ES-I3 (cell line): Measurements from ENCODE around the gene SNN.

Experiments
- H3K36me3 ChIP-seq: 2 replicates; pipeline ENCODE4 v1.6.1; 2013; ENCODE audit warnings: mild to moderate bottlenecking, low read length, control low read depth, moderate library complexity; ENCODE audit not compliant: insufficient read depth
- H3K4me1 ChIP-seq: 2 replicates; pipeline ENCODE4 v1.6.1; 2013; ENCODE audit warnings: mild to moderate bottlenecking, control low read depth, low read length; ENCODE audit not compliant: insufficient read depth
- H3K9ac ChIP-seq: 2 replicates; pipeline ENCODE4 v1.6.1; 2013; ENCODE audit warnings: low read depth, mild to moderate bottlenecking, low read length, moderate library complexity
- H3K9me3 ChIP-seq: 2 replicates; pipeline ENCODE4 v1.6.1; 2013; ENCODE audit warnings: mild to moderate bottlenecking, low read length, moderate library complexity; ENCODE audit not compliant: control insufficient read depth, insufficient read depth

The SNN gene

DNA sequence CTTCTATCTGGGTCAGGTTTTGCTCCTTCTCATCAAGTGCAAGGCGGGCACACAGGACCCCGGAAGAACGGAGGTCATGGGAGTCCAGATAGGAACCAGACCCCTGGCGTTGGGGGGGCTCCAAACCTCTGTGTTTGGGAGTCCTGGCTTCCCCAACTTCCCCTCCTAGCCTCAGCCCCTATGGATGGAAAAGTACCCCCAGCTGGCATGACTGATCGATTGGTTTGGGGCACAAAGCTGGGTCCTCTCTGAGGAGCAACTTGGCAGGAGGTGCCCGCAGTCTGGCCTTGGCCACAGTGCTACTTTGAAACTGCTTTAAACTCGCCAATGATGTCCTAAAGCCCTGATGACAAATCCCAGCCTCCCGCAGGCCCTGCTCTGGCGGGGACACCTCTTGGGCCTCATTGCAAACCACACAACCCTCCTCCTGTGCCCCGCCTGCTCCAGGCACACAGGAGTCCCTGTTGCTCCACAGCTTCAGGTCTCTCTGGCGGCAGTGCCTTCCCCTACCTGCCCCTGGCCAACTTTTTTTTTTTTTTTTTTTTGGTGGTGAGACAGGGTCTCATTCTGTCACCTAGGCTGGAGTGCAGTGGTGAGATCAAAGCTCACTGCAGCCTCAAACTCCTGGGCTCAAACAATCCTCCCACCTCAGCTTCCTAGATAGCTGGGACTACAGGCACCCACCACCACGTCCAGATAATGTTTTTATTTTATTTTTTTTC lies 38.0 kb upstream of the SNN start:
- H3K9me3 ChIP-seq, result no peaks in the 10 kb centered on the region
- no peak overlapping the region for H3K9ac ChIP-seq
- peaks cover 9% of the 10 kb centered on the region for H3K4me1 ChIP-seq
- H3K36me3 ChIP-seq, result no peaks in the 10 kb centered on the region

- no peak overlapping the region for H3K9ac ChIP-seq
Measured at GRCh38 chr16:11630768-11631056, 37.5 kb upstream of the SNN start.

DNA sequence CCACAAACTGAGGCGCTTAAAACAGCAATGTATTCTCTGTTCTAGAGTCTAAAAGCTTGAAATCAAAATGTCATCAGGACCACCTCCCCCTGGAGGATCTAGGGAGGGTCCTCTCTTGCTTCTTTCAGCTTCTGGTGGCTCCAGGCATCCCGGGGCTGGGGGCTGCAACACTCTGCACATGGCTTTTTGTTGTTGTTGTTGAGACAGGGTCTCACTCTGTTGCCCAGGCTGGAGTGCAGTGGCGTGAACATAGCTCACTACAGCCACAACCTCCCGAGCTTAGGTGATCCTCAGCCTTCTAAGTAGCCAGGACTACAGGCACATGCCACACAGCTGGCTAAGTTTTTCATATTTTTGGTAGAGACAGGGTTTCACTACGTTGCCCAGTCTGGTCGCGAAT lies 37.0 kb upstream of the SNN start:
- peaks cover 18% of the 10 kb centered on the region for H3K4me1 ChIP-seq
- H3K9me3 ChIP-seq, result no peaks in the 10 kb centered on the region
- no peaks in the 10 kb centered on the region for H3K36me3 ChIP-seq
- H3K9ac ChIP-seq, result no peak overlapping the region

More at GRCh38 chr16:11630768-11631056, 37.5 kb upstream of the SNN start:
- H3K4me1 ChIP-seq, result peaks cover 14% of the 10 kb centered on the region
- no peaks in the 10 kb centered on the region for H3K9me3 ChIP-seq
- no peaks in the 10 kb centered on the region for H3K36me3 ChIP-seq

DNA sequence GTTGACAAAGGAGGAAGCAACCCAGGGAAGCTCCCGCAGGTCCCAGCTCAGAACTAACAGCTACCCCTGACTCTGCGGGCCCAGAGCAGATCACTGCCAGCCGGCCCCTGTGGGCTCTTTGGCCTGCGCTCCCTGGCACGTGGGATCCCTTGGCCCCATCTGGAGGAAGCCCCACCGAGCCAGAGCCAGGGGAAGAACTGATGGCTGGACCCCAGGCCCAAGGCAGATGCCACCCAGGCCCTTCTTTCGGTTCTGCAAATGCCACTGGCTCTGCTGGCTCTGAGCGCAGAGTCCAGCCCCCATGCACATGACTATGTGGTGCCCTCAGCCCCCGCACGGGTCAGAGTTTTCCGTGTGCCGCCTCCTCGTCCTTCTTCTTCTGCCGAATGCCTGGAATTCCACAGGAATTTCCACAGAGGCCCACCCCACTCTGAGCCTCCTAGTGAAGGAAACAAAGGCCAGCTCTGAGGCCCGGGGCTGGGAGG lies 35.8 kb upstream of the SNN start:
- Histone ChIP-seq H3K9ac (no peak overlapping the region), H3K36me3 (no peaks in the 10 kb centered on the region), H3K4me1 (peaks cover 22% of the 10 kb centered on the region)

DNA sequence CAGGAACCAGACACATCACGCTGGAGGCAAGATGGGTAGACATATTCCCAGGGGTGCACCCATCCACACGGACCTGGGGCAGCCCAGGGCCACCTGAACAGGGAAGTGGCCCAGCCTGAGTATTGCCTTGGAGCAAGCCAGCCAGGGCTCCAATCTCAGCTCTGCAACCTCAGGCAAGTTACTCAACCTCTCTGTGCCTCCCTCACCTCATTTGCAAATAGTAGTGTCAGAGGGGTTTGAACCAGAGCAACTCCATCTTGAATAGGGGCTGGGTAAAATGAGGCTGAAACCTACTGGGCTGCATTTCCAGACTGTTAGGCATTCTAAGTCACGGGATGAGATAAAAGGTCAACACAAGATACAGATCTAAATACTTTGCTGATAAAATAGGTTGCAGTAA lies 35.1 kb upstream of the SNN start:
- Histone ChIP-seq H3K4me1 (peaks cover 19% of the 10 kb centered on the region), H3K9ac (no peak overlapping the region)

More for the DNA sequence above, 35.8 kb upstream of the SNN start:
- no peaks in the 10 kb centered on the region for H3K9me3 ChIP-seq

DNA sequence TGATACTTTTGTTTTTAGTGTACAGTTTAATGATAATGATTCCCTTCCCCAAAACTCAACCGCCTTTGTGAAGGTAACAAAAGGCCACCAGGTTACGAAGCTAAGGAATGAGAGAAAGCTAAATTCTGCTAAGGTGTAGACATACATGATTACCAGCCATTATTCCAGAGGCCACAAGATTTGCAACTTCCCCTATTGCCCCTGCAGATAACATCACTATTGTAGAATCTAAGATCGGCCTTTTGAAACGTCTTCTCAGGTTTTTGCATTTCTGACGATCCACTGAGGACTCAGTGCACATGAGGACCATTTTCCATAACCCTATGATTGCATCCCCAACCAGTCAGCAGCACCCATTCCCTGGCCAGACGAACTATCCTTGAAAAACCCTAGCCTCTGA lies 33.9 kb upstream of the SNN start:
- H3K9ac ChIP-seq, result no peak overlapping the region
- no peaks in the 10 kb centered on the region for H3K36me3 ChIP-seq
- H3K4me1 ChIP-seq, result peaks cover 19% of the 10 kb centered on the region
- no peaks in the 10 kb centered on the region for H3K9me3 ChIP-seq

More for the DNA sequence above, 35.1 kb upstream of the SNN start:
- H3K36me3 ChIP-seq, result no peaks in the 10 kb centered on the region
- no peaks in the 10 kb centered on the region for H3K9me3 ChIP-seq

DNA sequence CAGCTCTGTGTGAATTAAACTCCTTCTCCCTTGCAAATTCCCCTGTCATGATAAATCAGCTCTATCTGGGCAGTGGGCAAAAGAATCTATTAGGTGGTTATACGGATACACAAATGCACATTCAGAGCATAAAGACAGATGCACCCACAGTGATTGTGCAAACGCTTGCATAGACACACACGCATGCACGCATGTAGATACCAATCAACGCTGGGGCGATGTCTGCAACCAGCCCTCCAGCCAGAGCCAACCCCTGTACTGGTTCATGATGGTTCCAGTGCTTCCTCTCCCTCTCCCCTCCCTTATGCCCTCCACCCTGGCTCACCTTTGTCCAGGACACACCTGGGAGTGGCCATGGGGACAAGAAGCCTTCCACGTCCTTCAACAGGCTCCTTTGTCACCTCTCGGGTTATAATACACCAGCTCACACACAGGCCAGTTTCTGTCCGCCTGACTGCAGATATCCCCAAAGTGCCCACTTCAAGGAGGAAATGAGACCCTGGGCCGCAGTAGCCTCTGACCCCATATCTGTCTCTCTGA lies 33.1 kb upstream of the SNN start:
- peaks cover 21% of the 10 kb centered on the region for H3K4me1 ChIP-seq
- H3K36me3 ChIP-seq, result no peaks in the 10 kb centered on the region
- no peaks in the 10 kb centered on the region for H3K9me3 ChIP-seq
- peak overlapping the region; percentile 34; the same call in 1 of the 2 replicates for H3K9ac ChIP-seq

- Histone ChIP-seq H3K36me3 (no peaks in the 10 kb centered on the region), H3K9ac (peak overlapping the region; percentile 34; the same call in 1 of the 2 replicates), H3K9me3 (no peaks in the 10 kb centered on the region), H3K4me1 (peaks cover 26% of the 10 kb centered on the region)
Measured at GRCh38 chr16:11635679-11636171, 32.5 kb upstream of the SNN start.

- Histone ChIP-seq H3K4me1 (peaks cover 32% of the 10 kb centered on the region), H3K9ac (peak overlapping the region; percentile 34; the same call in 1 of the 2 replicates), H3K9me3 (no peaks in the 10 kb centered on the region), H3K36me3 (no peaks in the 10 kb centered on the region)
Measured at GRCh38 chr16:11636172-11636721, 32.0 kb upstream of the SNN start.

GRCh38 chr16:11637320-11637719 lies 30.9 kb upstream of the SNN start:
- Histone ChIP-seq H3K9ac (no peak overlapping the region), H3K9me3 (no peaks in the 10 kb centered on the region), H3K4me1 (peaks cover 29% of the 10 kb centered on the region)

DNA sequence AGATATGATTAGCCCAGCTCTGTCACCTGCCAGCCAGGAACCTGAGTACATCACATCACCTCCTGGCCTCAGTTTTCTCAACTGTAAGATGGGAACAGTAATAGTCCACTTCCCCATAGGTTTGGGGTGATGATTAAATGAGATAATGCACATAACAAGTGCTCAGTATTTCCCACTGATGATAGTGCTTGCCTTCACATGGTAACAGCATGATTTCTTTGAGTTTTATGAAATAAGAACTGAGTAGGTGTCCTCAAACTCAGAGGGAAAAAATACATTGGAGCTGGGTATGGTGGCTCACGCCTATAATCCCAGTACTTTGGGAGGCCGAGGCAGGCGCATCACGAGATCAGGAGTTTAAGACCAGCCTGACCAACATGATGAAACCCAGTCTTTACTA lies 30.1 kb upstream of the SNN start:
- H3K9me3 ChIP-seq, result no peaks in the 10 kb centered on the region
- peaks cover 28% of the 10 kb centered on the region for H3K4me1 ChIP-seq
- H3K9ac ChIP-seq, result no peak overlapping the region

More at GRCh38 chr16:11637320-11637719, 30.9 kb upstream of the SNN start:
- H3K36me3 ChIP-seq, result no peaks in the 10 kb centered on the region

DNA sequence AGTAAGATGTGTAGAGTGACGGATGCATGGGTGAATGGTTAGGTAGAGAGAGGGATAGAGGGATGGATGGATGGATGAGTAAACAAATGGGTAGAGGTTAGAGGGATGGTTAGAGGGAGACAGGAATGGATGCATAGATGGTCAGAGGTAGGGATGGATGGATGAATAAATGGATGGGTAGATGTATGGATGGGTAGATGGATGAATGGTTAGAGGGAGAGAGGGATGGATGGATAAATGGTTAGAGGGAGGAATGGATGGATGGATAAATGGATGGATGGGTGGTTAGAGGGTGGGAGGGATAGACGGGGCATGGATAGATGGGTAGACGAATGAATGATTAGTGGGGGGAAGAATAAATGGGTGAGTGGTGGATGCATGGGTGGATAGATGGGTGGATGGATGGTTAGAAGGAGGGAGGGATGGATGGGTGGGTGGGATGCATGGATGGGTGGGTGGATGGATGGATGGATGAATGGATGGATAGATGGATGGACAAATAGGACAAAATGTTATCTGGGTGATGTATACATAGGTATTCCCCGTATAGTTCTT lies 29.2 kb upstream of the SNN start:
- Histone ChIP-seq H3K9me3 (no peaks in the 10 kb centered on the region), H3K9ac (no peak overlapping the region), H3K4me1 (peaks cover 28% of the 10 kb centered on the region), H3K36me3 (no peaks in the 10 kb centered on the region)

More for the DNA sequence above, 30.1 kb upstream of the SNN start:
- H3K36me3 ChIP-seq, result no peaks in the 10 kb centered on the region

- no peak overlapping the region for H3K9ac ChIP-seq
Measured at GRCh38 chr16:11639925-11640899, 28.0 kb upstream of the SNN start.

More at GRCh38 chr16:11639925-11640899, 28.0 kb upstream of the SNN start:
- Histone ChIP-seq H3K36me3 (no peaks in the 10 kb centered on the region), H3K4me1 (peaks cover 26% of the 10 kb centered on the region), H3K9me3 (no peaks in the 10 kb centered on the region)
